Endothelial cell of umbilical vein (primary cell): Measurements from ENCODE around the gene FARP1. TPM values are rescaled to one million over a fixed set of nuclear protein-coding genes. Genes with fewer than 3 reads are reported as not detected.

Experiments
- BruUV-seq: library from RNA; stranded (reverse); fragments of 400-500 nt; replicated peaks from 2 replicates; lab custom pipeline; 2021; lab: Mats Ljungman, UMichigan
- CTCF ChIA-PET: fragments of 300-600, 350-600 bp; sonication (Branson Sonifier 250); formaldehyde crosslinking; loops from one replicate; lab custom pipeline; 2021; ENCODE audit warnings: antibody characterized with exemption, inconsistent platforms; lab: Charles Lee
- POLR2A ChIA-PET: fragments of 300-600, 350-600 bp; sonication (Branson Sonifier 250); formaldehyde crosslinking; loops from one replicate; lab custom pipeline; 2021; ENCODE audit warnings: antibody characterized with exemption, inconsistent platforms; lab: Charles Lee
- DNase-seq: peaks from one replicate; pipeline ENCODE4 v3.0.0-alpha.2; 2011; ENCODE audit warnings: low read depth, low spot score
- FAIRE-seq: peaks from 2 replicates; lab custom pipeline; 2011; peaks lifted over from hg19 to GRCh38; lab: Jason Lieb, UNC
- H2AFZ ChIP-seq: 2 replicates; pipeline ENCODE4 v1.6.0; 2012; ENCODE audit warnings: low read depth, low read length, control low read depth, inconsistent platforms
- H3K27ac ChIP-seq: 2 replicates; pipeline ENCODE4 v1.5.1; 2011; ENCODE audit warnings: low read depth, mild to moderate bottlenecking, control low read depth, low read length, moderate library complexity; ENCODE audit not compliant: insufficient read depth
- H3K27me3 ChIP-seq, 2 experiments: 2 replicates each; pipeline versions ENCODE4 v1.6.0 to v1.6.1; 2011; ENCODE audit warnings: low read length in 2 of 2, mixed read lengths in 1 of 2; ENCODE audit not compliant: control insufficient read depth in 2 of 2, insufficient read depth in 2 of 2
- H3K36me3 ChIP-seq, 2 experiments: 2 replicates in 1 of 2; 3 replicates in 1 of 2; pipeline ENCODE4 v1.5.1; 2011; ENCODE audit warnings: low read length in 2 of 2, mild to moderate bottlenecking in 1 of 2, moderate library complexity in 1 of 2; ENCODE audit not compliant: control insufficient read depth in 2 of 2, insufficient read depth in 2 of 2; ENCODE audit errors: extremely low read depth in 1 of 2
- H3K4me1 ChIP-seq: 3 replicates; pipeline ENCODE4 v1.5.1; 2011; ENCODE audit warnings: mild to moderate bottlenecking, low read length; ENCODE audit not compliant: control insufficient read depth, insufficient read depth; ENCODE audit errors: extremely low read depth
- H3K4me2 ChIP-seq: 2 replicates; pipeline ENCODE4 v1.6.1; 2011; ENCODE audit warnings: low read length, control low read depth, mixed read lengths; ENCODE audit not compliant: insufficient read depth
- H3K4me3 ChIP-seq, 3 experiments: fragments of 200-600 bp in 1 of 3; sonication (generic), shearing (Covaris generic) in 1 of 3; replicated peaks in 1 of 3; 2 replicates each; pipeline ENCODE4 v1.5.1; 2011 to 2016; ENCODE audit warnings: control low read depth in 3 of 3, low read length in 3 of 3, mild to moderate bottlenecking in 2 of 3, inconsistent platforms in 1 of 3, low read depth in 1 of 3, moderate library complexity in 1 of 3; ENCODE audit not compliant: insufficient read depth in 1 of 3
- H3K79me2 ChIP-seq: 2 replicates; pipeline ENCODE4 v1.6.0; 2012; ENCODE audit warnings: low read length, inconsistent platforms; ENCODE audit not compliant: control insufficient read depth, insufficient read depth
- H3K9ac ChIP-seq: replicated peaks from 2 replicates; pipeline ENCODE3; 2011; ENCODE audit warnings: low read length, control low read depth; ENCODE audit not compliant: insufficient read depth; ENCODE audit errors: extremely low read depth
- H3K9me1 ChIP-seq: replicated peaks from 3 replicates; pipeline ENCODE4 v1.6.0; 2011; ENCODE audit warnings: mild to moderate bottlenecking, low read length; ENCODE audit not compliant: control insufficient read depth, insufficient read depth; ENCODE audit errors: extremely low read depth
- H3K9me3 ChIP-seq: replicated peaks from 2 replicates; pipeline ENCODE4 v1.5.1; 2012; ENCODE audit warnings: low read length, inconsistent platforms; ENCODE audit not compliant: control insufficient read depth, insufficient read depth
- H4K20me1 ChIP-seq: replicated peaks from 2 replicates; pipeline ENCODE3; 2011; ENCODE audit warnings: mild to moderate bottlenecking, low read length; ENCODE audit not compliant: control insufficient read depth, insufficient read depth; ENCODE audit errors: extremely low read depth
- EZH2 ChIP-seq: IDR thresholded peaks from 2 replicates; pipeline ENCODE4 v1.6.1; 2012; ENCODE audit warnings: borderline replicate concordance, low read depth, mild to moderate bottlenecking, moderate library complexity, low read length, inconsistent platforms; ENCODE audit not compliant: severe bottlenecking
- FOS ChIP-seq: IDR thresholded peaks from 2 replicates; pipeline ENCODE4 v1.6.1; 2011; ENCODE audit warnings: mild to moderate bottlenecking, low read length, moderate library complexity, borderline replicate concordance; ENCODE audit not compliant: insufficient read depth
- GATA2 ChIP-seq: IDR thresholded peaks from 2 replicates; pipeline ENCODE4 v1.7.0; 2011; ENCODE audit warnings: low read depth, mild to moderate bottlenecking, moderate library complexity, mixed read lengths, low read length; ENCODE audit not compliant: insufficient read length, insufficient read depth
- JUN ChIP-seq: IDR thresholded peaks from 2 replicates; pipeline ENCODE4 v1.6.1; 2011; ENCODE audit warnings: borderline replicate concordance, low read depth; ENCODE audit not compliant: insufficient read length, insufficient read depth
- MYC ChIP-seq: IDR thresholded peaks from one replicate; pipeline ENCODE4 v1.6.1; 2011; ENCODE audit warnings: mild to moderate bottlenecking, low read depth, low read length
- POLR2A ChIP-seq: IDR thresholded peaks from 2 replicates; pipeline ENCODE4 v1.6.1; 2012; ENCODE audit warnings: low read depth, mild to moderate bottlenecking, control low read depth, low read length
- POLR2AphosphoS5 ChIP-seq: IDR thresholded peaks from 2 replicates; pipeline ENCODE4 v1.6.1; 2012; ENCODE audit warnings: low read depth, mild to moderate bottlenecking, control low read depth, low read length, moderate library complexity; ENCODE audit not compliant: insufficient read depth
- dilution Hi-C: fragments of 300-500 bp; cut with MboI; formaldehyde crosslinking; loops from one replicate; pipeline ENCODE4 v1.15.0; 2019; ENCODE audit warnings: low sequenced_read_pairs; ENCODE audit not compliant: extremely low pct_ligation_motif_present
- intact Hi-C: fragments of 100-400 bp; cut with micrococcal nuclease; formaldehyde crosslinking; loops from one replicate; pipeline ENCODE4 v1.10.0; 2022
- polyA plus RNA-seq, 4 experiments: library from polyadenylated mRNA; depleted of rRNA in 3 of 4; stranded (reverse) in 3 of 4; unstranded in 1 of 4; fragments of >200 nt; gene quantifications; 2 replicates each; pipeline versions ENCODE4 v1.2.1 to v1.2.3, GENCODE V29; 2011 to 2012; ENCODE audit warnings: missing spikeins in 1 of 4
- total RNA-seq: library from RNA; stranded (reverse); gene quantifications from 2 replicates; pipeline ENCODE4 v1.2.3, GENCODE V29; 2021
- TF ChIP-seq, protein P1 (sequence below): IDR thresholded peaks from 2 replicates; pipeline ENCODE4 v1.6.1; 2011; ENCODE audit not compliant: insufficient read depth, insufficient read length
- TF ChIP-seq, protein P2 (sequence below), 2 donors: IDR thresholded peaks; 1 replicate in 1 of 2; 2 replicates in 1 of 2; pipeline ENCODE4 v1.5.1; 2011; ENCODE audit warnings: low read length in 2 of 2, mild to moderate bottlenecking in 2 of 2, moderate library complexity in 2 of 2, control low read depth in 1 of 2, inconsistent platforms in 1 of 2, low read depth in 1 of 2; ENCODE audit not compliant: insufficient read depth in 1 of 2; ENCODE audit errors: extremely low read depth in 1 of 2

Gene FARP1
- total and polyA plus RNA-seq, 2 donors (not counting 3 experiments of a cell fraction or from before 2014, with no cell fraction given): 19.0 to 77.7 TPM

DNA sequence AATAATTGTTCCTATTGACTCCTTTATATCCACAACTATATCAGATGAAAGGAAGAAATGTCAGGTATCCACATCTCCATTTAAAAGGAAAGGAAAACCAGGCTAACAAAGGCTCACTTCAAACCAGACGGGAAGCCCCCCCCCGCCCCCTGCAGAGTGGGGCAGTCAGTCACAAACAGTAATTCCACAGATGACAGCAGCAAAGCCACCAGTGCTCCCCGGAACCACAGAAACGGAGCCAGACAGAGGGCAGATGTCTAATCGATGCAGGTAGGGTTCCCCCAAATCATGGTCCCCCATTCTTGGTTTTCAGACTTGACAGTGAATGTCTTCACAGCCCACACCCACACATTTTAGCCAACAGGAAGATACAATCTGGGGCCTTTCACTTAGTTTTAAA, 333.2 kb downstream of the FARP1 start:
- FAIRE-seq (no peak), DNase-seq (peak; percentile 24)
- no peaks in the 10 kb centered on the region for H3K9me3 ChIP-seq
- peaks cover 7 to 23% of the 10 kb centered on the region in 2 experiments for H3K36me3 ChIP-seq
- no peak overlapping the region for H2AFZ ChIP-seq
- peaks cover 33% of the 10 kb centered on the region for H3K4me1 ChIP-seq
- H3K9me1 ChIP-seq: no peaks in the 10 kb centered on the region
- intact Hi-C loops (loop anchor here (1.0 kb wide), 3 partner anchors 8 to 101 kb away; partner anchors contain the start of gene STK24), dilution Hi-C loops (no loop called here)
- no TSS peak for BruUV-seq
- no peaks in the 10 kb centered on the region for H3K27me3 ChIP-seq
- ChIA-PET POLR2A (interaction anchor here (0.7 to 1.1 kb wide), 2 partner anchors 31 to 66 kb away, joined by 4 to 5 read pairs; no protein-coding TSS in a partner anchor), CTCF (interaction anchor here (1.3 to 1.5 kb wide), 6 partner anchors 8 to 197 kb away, joined by 3 to 7 read pairs (median 4); no protein-coding TSS in a partner anchor)
- peak overlapping the region in 1 of 3 experiments; percentile 24 for H3K4me3 ChIP-seq
- peak overlapping the region; percentile 71 for H3K9ac ChIP-seq
- H3K4me2 ChIP-seq: peak overlapping the region; percentile 55
- H4K20me1 ChIP-seq: no peaks in the 10 kb centered on the region
- TF ChIP-seq FOS (no peak), EZH2 (no peak), JUN (no peak), POLR2AphosphoS5 (no peak), POLR2A (no peak)
- peaks cover 58% of the 10 kb centered on the region for H3K79me2 ChIP-seq
- peak overlapping the region; percentile 91 for H3K27ac ChIP-seq

DNA sequence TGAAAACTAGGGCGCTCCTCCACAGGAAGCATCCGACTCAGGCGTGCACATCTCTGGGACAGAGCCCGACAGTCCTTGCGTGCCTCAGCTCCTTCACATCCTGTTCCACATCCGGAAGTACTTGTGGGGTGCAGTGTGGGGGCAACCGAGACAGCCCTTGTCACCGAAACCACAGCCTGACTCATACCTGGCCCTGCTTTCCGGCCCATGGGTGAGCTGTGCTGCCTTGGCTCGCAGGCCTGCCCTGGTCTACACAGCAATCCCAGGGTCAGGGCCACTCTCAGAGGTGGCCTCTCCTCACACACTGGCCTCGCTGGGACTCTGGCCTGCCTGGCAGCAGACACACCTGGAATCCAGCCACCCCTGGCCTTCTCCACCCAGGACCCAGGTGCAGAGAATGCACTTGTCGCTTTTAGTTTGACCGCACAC, 333.7 kb downstream of the FARP1 start:
- DNase-seq (peak; percentile 82), FAIRE-seq (peak; percentile 98)
- POLR2A ChIA-PET: interaction anchor here (1.1 kb wide), 1 partner anchor 31 kb away, joined by 4 read pairs; no protein-coding TSS in a partner anchor

More for the DNA sequence above, 333.7 kb downstream of the FARP1 start:
- CTCF ChIA-PET: interaction anchor here (1.3 to 1.5 kb wide), 6 partner anchors 8 to 197 kb away, joined by 3 to 7 read pairs (median 4); no protein-coding TSS in a partner anchor
- Histone ChIP-seq H3K4me3 (peak overlapping the region in 1 of 3 experiments; percentile 24), H3K4me1 (peaks cover 35% of the 10 kb centered on the region), H3K9ac (peak overlapping the region; percentile 71), H3K4me2 (peak overlapping the region; percentile 55), H3K27me3 (no peaks in the 10 kb centered on the region), H3K79me2 (peaks cover 57% of the 10 kb centered on the region), H3K9me3 (no peaks in the 10 kb centered on the region), H3K36me3 (peaks cover 2 to 20% of the 10 kb centered on the region in 2 experiments), H2AFZ (no peak overlapping the region), H3K27ac (peak overlapping the region; percentile 91), H4K20me1 (no peaks in the 10 kb centered on the region), H3K9me1 (no peaks in the 10 kb centered on the region)
- BruUV-seq: no TSS peak
- dilution Hi-C loops: no loop called here
- TF ChIP-seq POLR2A (peak; percentile 52), POLR2AphosphoS5 (peak; percentile 97), EZH2 (no peak), GATA2 (peak; percentile 64), JUN (peak; percentile 58), FOS (peak; percentile 95), MYC (peak; percentile 40)
- TF ChIP-seq, protein P1, sequence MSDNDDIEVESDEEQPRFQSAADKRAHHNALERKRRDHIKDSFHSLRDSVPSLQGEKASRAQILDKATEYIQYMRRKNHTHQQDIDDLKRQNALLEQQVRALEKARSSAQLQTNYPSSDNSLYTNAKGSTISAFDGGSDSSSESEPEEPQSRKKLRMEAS: no peak
- TF ChIP-seq, protein P2, sequence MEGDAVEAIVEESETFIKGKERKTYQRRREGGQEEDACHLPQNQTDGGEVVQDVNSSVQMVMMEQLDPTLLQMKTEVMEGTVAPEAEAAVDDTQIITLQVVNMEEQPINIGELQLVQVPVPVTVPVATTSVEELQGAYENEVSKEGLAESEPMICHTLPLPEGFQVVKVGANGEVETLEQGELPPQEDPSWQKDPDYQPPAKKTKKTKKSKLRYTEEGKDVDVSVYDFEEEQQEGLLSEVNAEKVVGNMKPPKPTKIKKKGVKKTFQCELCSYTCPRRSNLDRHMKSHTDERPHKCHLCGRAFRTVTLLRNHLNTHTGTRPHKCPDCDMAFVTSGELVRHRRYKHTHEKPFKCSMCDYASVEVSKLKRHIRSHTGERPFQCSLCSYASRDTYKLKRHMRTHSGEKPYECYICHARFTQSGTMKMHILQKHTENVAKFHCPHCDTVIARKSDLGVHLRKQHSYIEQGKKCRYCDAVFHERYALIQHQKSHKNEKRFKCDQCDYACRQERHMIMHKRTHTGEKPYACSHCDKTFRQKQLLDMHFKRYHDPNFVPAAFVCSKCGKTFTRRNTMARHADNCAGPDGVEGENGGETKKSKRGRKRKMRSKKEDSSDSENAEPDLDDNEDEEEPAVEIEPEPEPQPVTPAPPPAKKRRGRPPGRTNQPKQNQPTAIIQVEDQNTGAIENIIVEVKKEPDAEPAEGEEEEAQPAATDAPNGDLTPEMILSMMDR (IDR thresholded peaks at IDR 0.05; ENCODE audit: extremely low read depth in 1 of 2, insufficient read depth in 1 of 2, low read depth in 1 of 2, low read length in 2 of 2): no peak
- intact Hi-C loops: loop anchor here (1.0 kb wide), 3 partner anchors 8 to 101 kb away; partner anchors contain the start of gene STK24
